ENCODE data around the gene ZNF766. TPM values are rescaled to one million over a fixed set of nuclear protein-coding genes. Genes with fewer than 3 reads are reported as not detected.

The ZNF766 gene
- total RNA-seq, 4 donors from 2014 or later, result 7.7 to 11.4 (median 9.0) TPM

DNA sequence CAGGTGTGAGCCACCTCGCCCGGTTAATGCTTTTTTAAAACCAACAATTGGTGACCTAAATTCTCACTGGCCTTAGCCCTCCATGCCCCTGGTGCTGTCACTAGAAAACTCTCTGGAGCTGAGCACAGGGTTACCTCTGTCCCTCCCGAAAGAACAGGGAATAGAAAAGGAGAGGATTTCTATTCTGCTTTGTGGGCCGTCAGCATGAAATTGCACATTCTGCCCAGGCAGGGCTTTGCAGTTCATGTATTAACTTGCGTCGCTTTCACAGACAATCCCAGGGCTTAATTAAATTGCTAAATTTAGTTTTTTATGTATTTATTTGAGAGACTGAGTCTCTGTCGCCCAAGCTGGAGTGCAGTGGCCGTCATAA is 27.0 kb downstream of the ZNF766 start:
- Histone ChIP-seq H3K27ac (peak overlapping the region in 3 of 4 donors; percentile 26 to 82 (median 77)), H3K9me3 (peaks cover 0 to 22% (median 0%) of the 10 kb centered on the region in 4 donors), H3K27me3 (no peaks in the 10 kb centered on the region), H3K4me1 (peaks cover 0 to 17% (median 8%) of the 10 kb centered on the region in 4 donors), H3K4me3 (peak overlapping the region; percentile 21 to 76 (median 68)), H3K36me3 (peaks cover 0 to 50% (median 7%) of the 10 kb centered on the region in 3 donors)
- no peak for DNase-seq (ENCODE audit: low spot score in 2 of 2)
- 20% methylated on average over 8 of the region's 8 CpGs for WGBS, 2 donors
- TF ChIP-seq, protein P1, sequence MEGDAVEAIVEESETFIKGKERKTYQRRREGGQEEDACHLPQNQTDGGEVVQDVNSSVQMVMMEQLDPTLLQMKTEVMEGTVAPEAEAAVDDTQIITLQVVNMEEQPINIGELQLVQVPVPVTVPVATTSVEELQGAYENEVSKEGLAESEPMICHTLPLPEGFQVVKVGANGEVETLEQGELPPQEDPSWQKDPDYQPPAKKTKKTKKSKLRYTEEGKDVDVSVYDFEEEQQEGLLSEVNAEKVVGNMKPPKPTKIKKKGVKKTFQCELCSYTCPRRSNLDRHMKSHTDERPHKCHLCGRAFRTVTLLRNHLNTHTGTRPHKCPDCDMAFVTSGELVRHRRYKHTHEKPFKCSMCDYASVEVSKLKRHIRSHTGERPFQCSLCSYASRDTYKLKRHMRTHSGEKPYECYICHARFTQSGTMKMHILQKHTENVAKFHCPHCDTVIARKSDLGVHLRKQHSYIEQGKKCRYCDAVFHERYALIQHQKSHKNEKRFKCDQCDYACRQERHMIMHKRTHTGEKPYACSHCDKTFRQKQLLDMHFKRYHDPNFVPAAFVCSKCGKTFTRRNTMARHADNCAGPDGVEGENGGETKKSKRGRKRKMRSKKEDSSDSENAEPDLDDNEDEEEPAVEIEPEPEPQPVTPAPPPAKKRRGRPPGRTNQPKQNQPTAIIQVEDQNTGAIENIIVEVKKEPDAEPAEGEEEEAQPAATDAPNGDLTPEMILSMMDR (IDR thresholded peaks at IDR 0.05), result no peak
- TF ChIP-seq POLR2A (IDR thresholded peaks at IDR 0.05) (no peak), EP300 (IDR thresholded peaks at IDR 0.05) (no peak)

DNA sequence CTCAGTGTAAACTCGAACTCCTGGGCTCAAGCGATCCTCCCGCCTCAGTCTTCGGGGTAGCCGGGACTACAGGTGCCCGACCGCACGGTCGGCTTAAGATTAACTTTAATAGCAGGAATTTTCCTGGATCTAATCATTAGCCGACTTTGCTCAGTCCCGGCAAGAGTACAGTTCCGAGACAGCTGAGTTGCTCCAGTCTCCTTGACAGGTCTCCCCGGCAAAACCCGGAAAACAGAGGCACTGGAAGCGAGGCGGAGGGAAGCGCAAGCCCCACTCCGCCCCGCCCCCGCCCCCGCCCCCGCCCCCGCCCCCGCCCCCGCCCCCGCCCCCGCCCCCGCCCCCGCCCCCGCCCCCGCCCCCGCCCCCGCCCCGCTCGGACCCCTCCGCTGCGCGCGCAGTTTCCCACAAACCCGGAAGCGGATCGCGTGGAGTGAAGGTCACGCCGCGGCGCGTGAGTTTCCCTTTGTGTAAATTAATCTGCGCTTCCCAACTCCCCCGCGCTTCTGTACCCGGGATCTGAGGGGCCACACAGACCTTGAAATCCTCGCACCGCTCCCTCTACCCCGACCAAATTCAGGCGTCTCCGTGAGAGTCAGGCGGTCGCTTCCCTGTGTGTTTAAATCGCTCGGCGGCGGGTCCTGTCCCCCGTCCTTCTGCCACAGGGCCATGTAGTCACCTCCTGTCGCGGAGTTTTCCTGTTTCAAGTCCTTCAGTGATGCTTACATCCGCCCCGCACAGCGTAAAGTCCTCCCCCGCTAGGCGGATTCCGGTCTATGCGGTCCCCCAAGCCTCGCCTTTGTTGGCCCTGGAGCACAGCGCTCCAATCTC is 27.6 kb downstream of the ZNF766 start, which contains the start of gene ZNF480:
Gene ZNF480 (plus strand): TSS at position 397 of the 828 bp plus-strand sequence. CDS start 3,244 bp downstream, outside the sequence.
- Histone ChIP-seq H3K4me3 (peak within 1 kb of the TSS; percentile 62 to 91 (median 75)), H3K9me3 (peaks cover 0 to 22% (median 0%) of the 10 kb centered on the region in 4 donors), H3K27ac (peak within 1 kb of the TSS; percentile 74 to 95 (median 90)), H3K4me1 (peaks cover 0 to 17% (median 8%) of the 10 kb centered on the region in 4 donors), H3K27me3 (no peaks in the 10 kb centered on the region), H3K36me3 (peaks cover 0 to 50% (median 13%) of the 10 kb centered on the region in 3 donors)
- WGBS, 2 donors, result 1% methylated on average over 43 to 46 of the region's 75 CpGs
- peak; percentile 75 to 81 for DNase-seq (ENCODE audit: low spot score in 2 of 2)
- TF ChIP-seq, protein P1 (IDR thresholded peaks at IDR 0.05), result peak in 1 of 5 experiments; percentile 20
- TF ChIP-seq EP300 (IDR thresholded peaks at IDR 0.05) (peak in 1 of 2 donors; percentile 70), POLR2A (IDR thresholded peaks at IDR 0.05) (peak; percentile 26 to 48)

DNA sequence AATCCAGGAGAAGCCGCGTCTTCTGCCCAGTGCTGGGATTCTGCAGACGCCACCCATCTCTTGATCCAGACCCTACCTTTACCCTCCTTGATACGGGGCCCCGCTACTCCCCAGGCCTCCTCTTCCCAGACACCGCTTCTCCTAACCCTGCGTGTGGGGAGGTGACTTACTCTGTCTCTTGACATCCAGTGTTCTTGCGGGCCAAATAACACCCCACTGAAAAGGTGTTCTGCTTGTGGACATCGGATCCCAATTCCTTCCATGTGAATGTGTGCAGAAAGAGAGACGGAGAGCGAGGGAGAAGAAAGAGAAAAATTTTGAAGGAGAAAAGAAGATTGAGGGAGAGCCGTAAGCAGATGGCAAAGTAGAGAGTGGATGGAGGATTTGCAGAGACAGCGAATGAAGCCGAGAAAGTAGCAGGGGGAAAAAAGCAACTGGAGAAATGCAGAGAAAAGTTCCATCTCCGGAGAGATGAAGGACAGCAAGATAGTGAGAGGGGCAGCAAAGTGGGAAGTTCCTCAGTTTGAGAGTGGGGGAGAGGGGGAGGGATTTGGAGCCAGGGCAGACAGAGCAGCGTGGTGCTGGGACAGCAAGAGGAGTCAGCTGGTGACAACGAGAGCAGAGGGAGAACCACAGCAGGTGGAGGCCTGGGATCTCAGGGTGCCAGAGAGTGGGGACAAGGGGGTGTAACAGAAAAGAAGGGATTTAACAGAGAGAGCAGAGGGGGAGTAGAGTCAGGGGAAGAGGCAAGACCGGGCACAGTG is 28.4 kb downstream of the ZNF766 start:
- H3K36me3 ChIP-seq, result peaks cover 0 to 53% (median 21%) of the 10 kb centered on the region in 3 donors
- H3K9me3 ChIP-seq, result peaks cover 0 to 23% (median 0%) of the 10 kb centered on the region in 4 donors
- no peaks in the 10 kb centered on the region for H3K27me3 ChIP-seq
- TF ChIP-seq EP300 (IDR thresholded peaks at IDR 0.05) (no peak), POLR2A (IDR thresholded peaks at IDR 0.05) (no peak)
- TF ChIP-seq, protein P1 (IDR thresholded peaks at IDR 0.05), result no peak
- 8 to 9% methylated on average over 18 of the region's 18 CpGs for WGBS, 2 donors
- peaks cover 0 to 17% (median 8%) of the 10 kb centered on the region in 4 donors for H3K4me1 ChIP-seq
- H3K4me3 ChIP-seq, result peak overlapping the region; percentile 62 to 91 (median 75)
- peak overlapping the region; percentile 74 to 95 (median 90) for H3K27ac ChIP-seq
- DNase-seq (ENCODE audit: low spot score in 2 of 2), result no peak

GRCh38 chr19:52307275-52307674 is 37.9 kb downstream of the ZNF766 start:
- Histone ChIP-seq H3K4me3 (no peak overlapping the region), H3K36me3 (peaks cover 0 to 98% (median 32%) of the 10 kb centered on the region in 3 donors), H3K4me1 (no peaks in the 10 kb centered on the region), H3K27me3 (no peaks in the 10 kb centered on the region), H3K9me3 (peaks cover 3 to 95% (median 38%) of the 10 kb centered on the region in 4 donors), H3K27ac (no peak overlapping the region)
- TF ChIP-seq POLR2A (IDR thresholded peaks at IDR 0.05), result no peak
- TF ChIP-seq, protein P1 (IDR thresholded peaks at IDR 0.05), result no peak
- TF ChIP-seq EP300 (IDR thresholded peaks at IDR 0.05), result no peak
- WGBS, 2 donors, result 94 to 99% methylated on average over 10 of the region's 10 CpGs
- DNase-seq (ENCODE audit: low spot score in 2 of 2), result no peak
